Upper lobe of right lung (tissue), 1 donor: ENCODE measurements around the gene HSF4. TPM values are rescaled to one million over a fixed set of nuclear protein-coding genes. Genes with fewer than 3 reads are reported as not detected.

ENCODE experiments used
- ATAC-seq: fragments of 200-7000 bp; cut with Tn5 transposase; one replicate; pipeline ENCODE4 v1.9.1; 2020; ENCODE audit warnings: mild to moderate bottlenecking, moderate library complexity
- DNase-seq: peaks from one replicate; pipeline ENCODE4 v3.0.0-alpha.2; 2020
- H3K27ac ChIP-seq: fragments of 200-600 bp; one replicate; pipeline ENCODE4 v1.8.0; 2022
- H3K27me3 ChIP-seq: fragments of 200-600 bp; one replicate; pipeline ENCODE4 v1.8.0; 2022; ENCODE audit warnings: mild to moderate bottlenecking
- H3K36me3 ChIP-seq: fragments of 200-600 bp; one replicate; pipeline ENCODE4 v1.8.0; 2022
- H3K4me1 ChIP-seq: fragments of 200-600 bp; one replicate; pipeline ENCODE4 v1.8.0; 2022
- H3K4me3 ChIP-seq: fragments of 200-600 bp; one replicate; pipeline ENCODE4 v1.8.0; 2022; ENCODE audit warnings: mild to moderate bottlenecking
- H3K9me3 ChIP-seq: fragments of 200-600 bp; one replicate; pipeline ENCODE4 v1.8.0; 2022
- intact Hi-C: fragments of 100-400 bp; cut with DNase I; formaldehyde crosslinking; loops from one replicate; pipeline ENCODE4 v1.11.0; 2022
- total RNA-seq: library from RNA; stranded (reverse); fragmentation: NEBNext Ultra II Directional; extraction: Animal tissue kit (Norgen Biotek cat#: 25700); gene quantifications from one replicate; pipeline ENCODE4 v1.2.1, GENCODE V29; 2021
- TF ChIP-seq, protein P1 (sequence below): fragments of 200-600 bp; IDR thresholded peaks from one replicate; pipeline ENCODE4 v1.8.0; 2022; ENCODE audit warnings: antibody characterized with exemption
- donor health status: DM: no; HTN: yes; CAD: no; lungs with severe emphysema.

HSF4 gene
- total RNA-seq, 1 donor from 2014 or later, result 87.8 TPM

GRCh38 chr16:67186550-67186950 lies 22.0 kb downstream of the HSF4 start:
- no peak overlapping the region for H3K4me3 ChIP-seq
- no peaks in the 10 kb centered on the region for H3K27me3 ChIP-seq
- no peak for DNase-seq
- no peaks in the 10 kb centered on the region for H3K9me3 ChIP-seq
- no peak overlapping the region for H3K27ac ChIP-seq
- TF ChIP-seq, protein P1, sequence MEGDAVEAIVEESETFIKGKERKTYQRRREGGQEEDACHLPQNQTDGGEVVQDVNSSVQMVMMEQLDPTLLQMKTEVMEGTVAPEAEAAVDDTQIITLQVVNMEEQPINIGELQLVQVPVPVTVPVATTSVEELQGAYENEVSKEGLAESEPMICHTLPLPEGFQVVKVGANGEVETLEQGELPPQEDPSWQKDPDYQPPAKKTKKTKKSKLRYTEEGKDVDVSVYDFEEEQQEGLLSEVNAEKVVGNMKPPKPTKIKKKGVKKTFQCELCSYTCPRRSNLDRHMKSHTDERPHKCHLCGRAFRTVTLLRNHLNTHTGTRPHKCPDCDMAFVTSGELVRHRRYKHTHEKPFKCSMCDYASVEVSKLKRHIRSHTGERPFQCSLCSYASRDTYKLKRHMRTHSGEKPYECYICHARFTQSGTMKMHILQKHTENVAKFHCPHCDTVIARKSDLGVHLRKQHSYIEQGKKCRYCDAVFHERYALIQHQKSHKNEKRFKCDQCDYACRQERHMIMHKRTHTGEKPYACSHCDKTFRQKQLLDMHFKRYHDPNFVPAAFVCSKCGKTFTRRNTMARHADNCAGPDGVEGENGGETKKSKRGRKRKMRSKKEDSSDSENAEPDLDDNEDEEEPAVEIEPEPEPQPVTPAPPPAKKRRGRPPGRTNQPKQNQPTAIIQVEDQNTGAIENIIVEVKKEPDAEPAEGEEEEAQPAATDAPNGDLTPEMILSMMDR, result no peak
- intact Hi-C loops, result no loop called here
- no peaks in the 10 kb centered on the region for H3K36me3 ChIP-seq
- H3K4me1 ChIP-seq, result peaks cover 27% of the 10 kb centered on the region
- no peak for ATAC-seq

DNA sequence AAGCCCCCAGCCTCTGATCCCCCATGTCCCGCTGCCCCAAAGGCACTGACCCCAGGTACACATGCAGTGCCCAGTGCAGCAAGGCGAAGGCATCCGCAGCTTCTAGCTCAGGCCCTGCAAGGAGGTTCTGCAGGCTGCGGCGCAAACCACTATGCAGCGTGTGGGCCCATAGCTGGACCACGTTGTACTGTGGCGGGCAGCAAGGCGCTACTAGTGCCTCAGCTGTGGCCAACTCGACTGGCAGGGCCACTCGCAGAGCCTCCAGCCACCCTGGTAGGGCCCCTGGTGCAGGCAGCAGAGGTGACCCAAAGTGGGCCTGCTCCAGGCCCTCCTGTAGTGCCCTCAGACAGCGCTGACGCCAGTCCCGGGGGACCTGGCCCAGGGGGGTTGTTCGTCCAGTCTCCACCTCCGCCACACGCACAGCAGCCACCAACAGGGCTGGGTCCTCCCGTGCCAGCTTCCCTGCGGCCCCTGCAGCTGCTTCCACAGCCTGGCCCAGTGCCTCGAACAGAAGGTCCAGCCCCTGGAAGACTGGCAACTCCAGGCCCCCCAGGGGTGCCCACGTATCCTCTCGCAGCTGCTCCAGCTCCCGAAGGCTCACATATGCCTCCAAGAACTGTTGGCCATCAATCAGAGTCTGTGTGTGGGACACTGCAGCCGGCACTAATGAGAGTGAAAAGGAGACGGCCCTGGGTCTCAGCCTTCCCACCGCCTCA lies 22.8 kb downstream of the HSF4 start:
- no peaks in the 10 kb centered on the region for H3K27me3 ChIP-seq
- TF ChIP-seq, protein P1, result no peak
- peaks cover 30% of the 10 kb centered on the region for H3K4me1 ChIP-seq
- ATAC-seq (no peak), DNase-seq (no peak)
- H3K27ac ChIP-seq, result no peak overlapping the region
- H3K4me3 ChIP-seq, result no peak overlapping the region
- intact Hi-C loops, result no loop called here
- H3K9me3 ChIP-seq, result no peaks in the 10 kb centered on the region
- H3K36me3 ChIP-seq, result no peaks in the 10 kb centered on the region

DNA sequence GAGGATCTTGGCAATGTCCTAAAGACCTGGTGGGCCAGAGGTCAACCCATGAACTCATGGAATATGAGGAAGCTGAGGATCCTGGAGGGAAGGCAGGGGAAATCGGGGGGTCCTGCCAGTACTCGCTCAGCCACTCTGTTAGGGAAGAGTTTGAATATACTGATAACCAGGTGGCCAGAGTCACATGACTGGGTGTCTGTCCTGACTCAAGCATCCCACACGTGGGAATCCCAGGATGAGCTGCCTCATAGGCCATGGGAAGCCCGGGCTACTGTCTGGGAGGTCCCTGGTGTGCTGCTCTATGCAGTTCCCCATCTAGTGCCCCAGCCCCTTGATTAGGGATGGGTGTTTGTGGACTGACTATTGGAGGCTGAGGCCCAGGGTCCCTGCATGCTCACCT lies 23.8 kb downstream of the HSF4 start:
- ATAC-seq (no peak), DNase-seq (no peak)
- no peak overlapping the region for H3K27ac ChIP-seq
- H3K27me3 ChIP-seq, result no peaks in the 10 kb centered on the region
- peaks cover 2% of the 10 kb centered on the region for H3K36me3 ChIP-seq
- no peaks in the 10 kb centered on the region for H3K9me3 ChIP-seq
- no peak overlapping the region for H3K4me3 ChIP-seq
- TF ChIP-seq, protein P1, result no peak
- H3K4me1 ChIP-seq, result peaks cover 35% of the 10 kb centered on the region
- intact Hi-C loops, result no loop called here

- intact Hi-C loops, result no loop called here
- Histone ChIP-seq H3K27ac (no peak overlapping the region), H3K4me1 (peaks cover 39% of the 10 kb centered on the region), H3K4me3 (no peak overlapping the region), H3K27me3 (no peaks in the 10 kb centered on the region), H3K36me3 (peaks cover 7% of the 10 kb centered on the region), H3K9me3 (no peaks in the 10 kb centered on the region)
- DNase-seq (no peak), ATAC-seq (no peak)
- TF ChIP-seq, protein P1, result no peak
Observed at GRCh38 chr16:67188798-67189197, 24.3 kb downstream of the HSF4 start.

DNA sequence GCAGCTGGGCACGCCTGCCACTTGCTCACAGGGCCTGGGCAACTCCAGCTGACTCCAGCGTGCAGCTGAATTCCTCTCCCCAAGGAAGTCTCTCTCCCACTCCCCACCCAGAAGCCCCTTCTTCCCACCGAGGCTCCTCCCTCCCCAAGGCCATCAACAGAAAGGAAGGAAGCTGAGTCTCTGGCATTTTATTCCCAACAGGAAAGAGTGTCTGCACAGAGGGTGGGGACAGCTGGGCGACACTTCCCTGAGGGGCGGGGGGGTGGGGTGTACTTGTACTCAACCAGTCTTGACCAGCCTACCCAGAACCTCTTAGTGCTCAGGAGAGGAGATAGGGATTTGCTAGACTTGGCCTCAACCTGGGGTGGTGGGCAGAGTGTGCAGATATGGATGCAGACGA lies 25.5 kb downstream of the HSF4 start, which contains the start of gene EXOC3L1:
TSS of gene EXOC3L1 (minus strand) at position 96 of the 400 bp plus-strand sequence. CDS start 460 bp downstream, outside the sequence.
- intact Hi-C loops, result no loop called here
- H3K4me3 ChIP-seq, result peak within 1 kb of the TSS; percentile 36
- H3K27ac ChIP-seq, result peak within 1 kb of the TSS; percentile 51
- peaks cover 36% of the 10 kb centered on the region for H3K4me1 ChIP-seq
- H3K27me3 ChIP-seq, result no peaks in the 10 kb centered on the region
- peaks cover 19% of the 10 kb centered on the region for H3K36me3 ChIP-seq
- TF ChIP-seq, protein P1, result no peak
- no peaks in the 10 kb centered on the region for H3K9me3 ChIP-seq
- DNase-seq (no peak), ATAC-seq (no peak)
